Panc1 (cell line): ENCODE data around the gene GRK1. TPM values are rescaled to one million over a fixed set of nuclear protein-coding genes. Genes with fewer than 3 reads are reported as not detected.

ENCODE experiments used
- ATAC-seq: fragments of 200-7000 bp; cut with Tn5 transposase; 2 replicates; pipeline ENCODE4 v1.9.1; 2020; ENCODE audit warnings: mild to moderate bottlenecking, moderate library complexity
- BruUV-seq: library from RNA; stranded (reverse); fragments of 400-500 nt; replicated peaks from 2 replicates; lab custom pipeline; 2021; lab: Mats Ljungman, UMichigan
- CTCF ChIA-PET: fragments of 300-600 bp; sonication (Branson Sonifier 250); formaldehyde crosslinking; loops from one replicate; lab custom pipeline; 2022; ENCODE audit warnings: antibody characterized with exemption; lab: Charles Lee
- POLR2A ChIA-PET: fragments of 300-600 bp; sonication (Branson Sonifier 250); formaldehyde crosslinking; loops from one replicate; lab custom pipeline; 2022; ENCODE audit warnings: antibody characterized with exemption; lab: Charles Lee
- DNase-seq: peaks from one replicate; pipeline ENCODE4 v3.0.0-alpha.2; 2010; ENCODE audit warnings: low read depth, low spot score
- H3K27ac ChIP-seq: 2 replicates; pipeline ENCODE4 v1.5.1; 2011; ENCODE audit warnings: mild to moderate bottlenecking, low read length, inconsistent platforms
- H3K27me3 ChIP-seq: fragments of 200-500 bp; sonication (Bioruptor generic); 2 replicates; pipeline ENCODE4 v1.6.0; 2014; ENCODE audit warnings: low read length, inconsistent platforms; ENCODE audit not compliant: control insufficient read depth, insufficient read depth
- H3K36me3 ChIP-seq: fragments of 200-500 bp; sonication (Bioruptor generic); 2 replicates; pipeline ENCODE4 v1.5.1; 2014; ENCODE audit warnings: inconsistent platforms, mild to moderate bottlenecking, low read length, moderate library complexity; ENCODE audit not compliant: control insufficient read depth, insufficient read depth
- H3K4me1 ChIP-seq: 2 replicates; pipeline ENCODE4 v1.5.1; 2011; ENCODE audit warnings: inconsistent platforms, mild to moderate bottlenecking, low read length, moderate library complexity; ENCODE audit not compliant: control insufficient read depth, insufficient read depth
- H3K4me3 ChIP-seq, 2 experiments: 2 replicates each; pipeline ENCODE4 v1.5.1; 2011 to 2012; ENCODE audit warnings: low read depth in 2 of 2, low read length in 2 of 2, mild to moderate bottlenecking in 2 of 2, inconsistent platforms in 1 of 2, moderate library complexity in 1 of 2
- H3K9me3 ChIP-seq: fragments of 200-500 bp; sonication (Bioruptor generic); 2 replicates; pipeline ENCODE4 v1.5.1; 2014; ENCODE audit warnings: low read depth, mild to moderate bottlenecking, inconsistent platforms, low read length, moderate library complexity; ENCODE audit not compliant: control insufficient read depth, insufficient read depth
- CTCF ChIP-seq: fragments of 450-650 bp; IDR thresholded peaks from 2 replicates; pipeline ENCODE4 v1.5.1; 2017; ENCODE audit warnings: mild to moderate bottlenecking
- POLR2AphosphoS5 ChIP-seq: IDR thresholded peaks from 2 replicates; pipeline ENCODE4 v1.6.1; 2012; ENCODE audit warnings: mild to moderate bottlenecking, low read depth, low read length, moderate library complexity
- REST ChIP-seq, 2 experiments: IDR thresholded peaks; 2 replicates each; pipeline ENCODE4 v1.6.1; 2011 to 2012; ENCODE audit warnings: low read depth in 2 of 2, control low read depth in 1 of 2, low read length in 1 of 2, mild to moderate bottlenecking in 1 of 2, moderate library complexity in 1 of 2; ENCODE audit not compliant: insufficient read depth in 1 of 2
- SIN3A ChIP-seq: IDR thresholded peaks from 2 replicates; pipeline ENCODE4 v1.6.1; 2012; ENCODE audit warnings: low read depth, mild to moderate bottlenecking, low read length, moderate library complexity, borderline replicate concordance; ENCODE audit not compliant: insufficient read depth
- TCF7L2 ChIP-seq: IDR thresholded peaks from 2 replicates; pipeline ENCODE4 v1.6.1; 2011; ENCODE audit warnings: mild to moderate bottlenecking, low read depth, low read length, inconsistent platforms
- in situ Hi-C: cut with HindIII; loops from 2 replicates; pipeline ENCODE4 v1.10.0; 2016; ENCODE audit warnings: low sequenced_read_pairs, low pct_unique_long_range_greater_than_20kb
- intact Hi-C: fragments of 100-400 bp; cut with micrococcal nuclease; formaldehyde crosslinking; loops from one replicate; pipeline ENCODE4 v1.10.0; 2022; ENCODE audit not compliant: unreplicated experiment
- total RNA-seq: library from RNA; stranded (reverse); gene quantifications from one replicate; pipeline ENCODE4 v1.2.1, GENCODE V29; 2021; ENCODE audit not compliant: unreplicated experiment

Gene GRK1
- total RNA-seq, 1 experiment from 2014 or later, result 1.8 TPM

GRCh38 chr13:113762538-113762937, 95.5 kb downstream of the GRK1 start:
- no peak overlapping the region for H3K4me3 ChIP-seq
- no peaks in the 10 kb centered on the region for H3K27me3 ChIP-seq
- intact Hi-C loops (no loop called here), in situ Hi-C loops (no loop called here)
- H3K9me3 ChIP-seq, result no peaks in the 10 kb centered on the region
- BruUV-seq, result no TSS peak
- no peaks in the 10 kb centered on the region for H3K4me1 ChIP-seq
- ATAC-seq (no peak), DNase-seq (no peak)
- POLR2A ChIA-PET, result no interaction called here
- CTCF ChIA-PET, result no interaction called here
- TF ChIP-seq TCF7L2 (no peak), POLR2AphosphoS5 (no peak), CTCF (no peak), SIN3A (no peak), REST (IDR thresholded peaks at IDR 0.05; ENCODE audit: insufficient read depth in 1 of 2, low read depth in 2 of 2, low read length in 1 of 2) (no peak)
- no peaks in the 10 kb centered on the region for H3K36me3 ChIP-seq
- no peak overlapping the region for H3K27ac ChIP-seq

- ATAC-seq (no peak), DNase-seq (no peak)
- H3K4me1 ChIP-seq, result no peaks in the 10 kb centered on the region
- no peaks in the 10 kb centered on the region for H3K36me3 ChIP-seq
- ChIA-PET POLR2A (no interaction called here), CTCF (no interaction called here)
- BruUV-seq, result no TSS peak
- intact Hi-C loops (no loop called here), in situ Hi-C loops (no loop called here)
- H3K27ac ChIP-seq, result no peak overlapping the region
- H3K27me3 ChIP-seq, result no peaks in the 10 kb centered on the region
- H3K9me3 ChIP-seq, result no peaks in the 10 kb centered on the region
- no peak for TF ChIP-seq TCF7L2
- no peak for TF ChIP-seq REST (IDR thresholded peaks at IDR 0.05; ENCODE audit: insufficient read depth in 1 of 2, low read depth in 2 of 2, low read length in 1 of 2)
- no peak overlapping the region for H3K4me3 ChIP-seq
These were observed 96.2 kb downstream of the GRK1 start for GRCh38 chr13:113763254-113763653.
